Thyroid gland (tissue), 4 donors: ENCODE results near the gene NLGN1.

Experiments used
- POLR2A ChIP-seq, 2 donors: fragments of 450-650 bp; IDR thresholded peaks; one replicate each; pipeline ENCODE4 v1.6.1; 2017; ENCODE audit warnings: antibody characterized with exemption in 2 of 2, mild to moderate bottlenecking in 2 of 2, moderate library complexity in 1 of 2
- TF ChIP-seq, protein P1 (sequence below), 6 experiments: fragments of 200-600 bp in 3 of 6; fragments of 450-650 bp in 3 of 6; sonication (generic) in 3 of 6; IDR thresholded peaks; one replicate each; pipeline ENCODE4 v1.5.1; 2016 to 2019; ENCODE audit warnings: antibody characterized with exemption in 6 of 6, mild to moderate bottlenecking in 2 of 6, inconsistent platforms in 1 of 6, moderate library complexity in 1 of 6

DNA sequence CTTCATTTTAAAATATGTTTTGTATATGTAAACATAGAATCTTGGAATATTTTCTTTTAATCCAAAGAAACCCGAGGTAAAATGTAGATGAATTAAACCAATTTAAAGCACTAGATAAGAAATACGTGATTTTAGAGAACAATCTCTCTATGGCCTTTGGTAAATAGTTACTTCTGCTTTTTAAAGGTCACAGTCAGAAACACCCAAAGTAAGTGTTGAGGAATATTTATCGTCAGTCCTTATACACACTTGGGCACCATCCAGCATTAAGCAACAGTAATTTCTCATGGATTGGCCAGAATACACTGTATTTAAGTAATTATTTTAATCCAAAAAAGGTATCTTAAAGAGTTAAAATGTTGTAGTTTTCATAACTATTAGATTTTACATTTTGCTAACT lies 713.2 kb downstream of the NLGN1 start:
- TF ChIP-seq, protein P1, sequence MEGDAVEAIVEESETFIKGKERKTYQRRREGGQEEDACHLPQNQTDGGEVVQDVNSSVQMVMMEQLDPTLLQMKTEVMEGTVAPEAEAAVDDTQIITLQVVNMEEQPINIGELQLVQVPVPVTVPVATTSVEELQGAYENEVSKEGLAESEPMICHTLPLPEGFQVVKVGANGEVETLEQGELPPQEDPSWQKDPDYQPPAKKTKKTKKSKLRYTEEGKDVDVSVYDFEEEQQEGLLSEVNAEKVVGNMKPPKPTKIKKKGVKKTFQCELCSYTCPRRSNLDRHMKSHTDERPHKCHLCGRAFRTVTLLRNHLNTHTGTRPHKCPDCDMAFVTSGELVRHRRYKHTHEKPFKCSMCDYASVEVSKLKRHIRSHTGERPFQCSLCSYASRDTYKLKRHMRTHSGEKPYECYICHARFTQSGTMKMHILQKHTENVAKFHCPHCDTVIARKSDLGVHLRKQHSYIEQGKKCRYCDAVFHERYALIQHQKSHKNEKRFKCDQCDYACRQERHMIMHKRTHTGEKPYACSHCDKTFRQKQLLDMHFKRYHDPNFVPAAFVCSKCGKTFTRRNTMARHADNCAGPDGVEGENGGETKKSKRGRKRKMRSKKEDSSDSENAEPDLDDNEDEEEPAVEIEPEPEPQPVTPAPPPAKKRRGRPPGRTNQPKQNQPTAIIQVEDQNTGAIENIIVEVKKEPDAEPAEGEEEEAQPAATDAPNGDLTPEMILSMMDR (IDR thresholded peaks at IDR 0.05): no peak
- TF ChIP-seq POLR2A (IDR thresholded peaks at IDR 0.05): no peak
